SH-SY5Y (cell line): ENCODE results near the gene IL5RA.

ENCODE experiments used
- GATA2 ChIP-seq: IDR thresholded peaks from 2 replicates; pipeline ENCODE4 v1.6.1; 2011; ENCODE audit warnings: mild to moderate bottlenecking, low read depth, low read length
- GATA3 ChIP-seq: IDR thresholded peaks from 2 replicates; pipeline ENCODE4 v1.6.1; 2011; ENCODE audit warnings: low read depth, mild to moderate bottlenecking, low read length, moderate library complexity

The IL5RA gene

GRCh38 chr3:3125977-3126376 lies 15.8 kb upstream of the IL5RA start:
- no peak for TF ChIP-seq GATA2
- no peak for TF ChIP-seq GATA3

- TF ChIP-seq GATA2 (no peak), GATA3 (no peak)
These were observed 9.2 kb upstream of the IL5RA start for GRCh38 chr3:3119393-3119851.

- no peak for TF ChIP-seq GATA2
- no peak for TF ChIP-seq GATA3
These were observed 7.5 kb upstream of the IL5RA start for GRCh38 chr3:3117651-3118050.

- TF ChIP-seq GATA3 (no peak), GATA2 (no peak)
These were observed 3.0 kb upstream of the IL5RA start for GRCh38 chr3:3113042-3113709.

GRCh38 chr3:3110749-3111361 lies 681 bp upstream of the IL5RA start:
- TF ChIP-seq GATA3 (no peak), GATA2 (no peak)

- TF ChIP-seq GATA3 (no peak), GATA2 (no peak)
These were observed 521 bp downstream of the IL5RA start for GRCh38 chr3:3109407-3110298.

- TF ChIP-seq GATA3, result no peak
These were observed 2.3 kb downstream of the IL5RA start for GRCh38 chr3:3107858-3108257.

- no peak for TF ChIP-seq GATA2
- TF ChIP-seq GATA3, result no peak
These were observed 3.0 kb downstream of the IL5RA start for GRCh38 chr3:3107181-3107580.

- TF ChIP-seq GATA2 (no peak), GATA3 (no peak)
These were observed 4.4 kb downstream of the IL5RA start for GRCh38 chr3:3105815-3106214.

GRCh38 chr3:3105246-3105645 lies 4.9 kb downstream of the IL5RA start:
- TF ChIP-seq GATA3 (no peak), GATA2 (no peak)

GRCh38 chr3:3102751-3103150 lies 7.4 kb downstream of the IL5RA start:
- no peak for TF ChIP-seq GATA3
- no peak for TF ChIP-seq GATA2

GRCh38 chr3:3101660-3102458 lies 8.3 kb downstream of the IL5RA start:
- TF ChIP-seq GATA3 (no peak), GATA2 (no peak)

GRCh38 chr3:3097958-3098357 lies 12.2 kb downstream of the IL5RA start:
- TF ChIP-seq GATA2 (no peak), GATA3 (no peak)

GRCh38 chr3:3089017-3089416 lies 21.2 kb downstream of the IL5RA start:
- TF ChIP-seq GATA2, result no peak
- TF ChIP-seq GATA3, result no peak
